Activated naive CD4-positive, alpha-beta T cell treated with Interleukin-2 at 50 U/mL for 16 hours (primary cell): ENCODE data around the gene KLK2.
"Not testable (repeated sequence)": the region's sequence is repeated elsewhere in the genome, so short reads cannot be mapped to it uniquely, and the experiment has no call there.

Experiments
- DNase-seq: peaks from one replicate; pipeline ENCODE4 v3.0.0-alpha.2; 2020

The KLK2 gene

GRCh38 chr19:50896089-50896590 lies 22.9 kb downstream of the KLK2 start:
- DNase-seq = not testable (repeated sequence)

GRCh38 chr19:50896591-50897190 lies 23.5 kb downstream of the KLK2 start:
- DNase-seq = no peak

- DNase-seq = no peak
Measured at GRCh38 chr19:50897191-50897607, 24.0 kb downstream of the KLK2 start.

- DNase-seq = no peak
Measured at GRCh38 chr19:50897612-50898011, 24.4 kb downstream of the KLK2 start.

- DNase-seq = no peak
Measured at GRCh38 chr19:50898018-50898417, 24.8 kb downstream of the KLK2 start.

- DNase-seq = no peak
Measured at GRCh38 chr19:50899569-50899968, 26.3 kb downstream of the KLK2 start.

GRCh38 chr19:50902640-50903039 lies 29.4 kb downstream of the KLK2 start:
- no peak for DNase-seq

- DNase-seq = peak; percentile 12
Measured at GRCh38 chr19:50906217-50906616, 33.0 kb downstream of the KLK2 start.

GRCh38 chr19:50908336-50908735 lies 35.1 kb downstream of the KLK2 start:
- no peak for DNase-seq

- DNase-seq = no peak
Measured at GRCh38 chr19:50909240-50910070, 36.2 kb downstream of the KLK2 start.

GRCh38 chr19:50910722-50911121 lies 37.5 kb downstream of the KLK2 start:
- DNase-seq = no peak

GRCh38 chr19:50911206-50912101 lies 38.2 kb downstream of the KLK2 start, which contains the start of gene KLK4:
Gene KLK4 (minus strand): TSS chr19:50911395. CDS start chr19:50910738, 657 bp downstream.
- no peak for DNase-seq

- DNase-seq = no peak
Measured at GRCh38 chr19:50912102-50912599, 38.9 kb downstream of the KLK2 start.

GRCh38 chr19:50912727-50913716 lies 39.8 kb downstream of the KLK2 start:
- DNase-seq = peak; percentile 26

GRCh38 chr19:50916069-50916468 lies 42.8 kb downstream of the KLK2 start:
- DNase-seq = no peak

GRCh38 chr19:50921426-50922316 lies 48.4 kb downstream of the KLK2 start:
- DNase-seq = no peak

- DNase-seq = peak; percentile 74
Measured at GRCh38 chr19:50922317-50922853, 49.1 kb downstream of the KLK2 start.

GRCh38 chr19:50924586-50924985 lies 51.3 kb downstream of the KLK2 start:
- DNase-seq = no peak

- DNase-seq = no peak
Measured at GRCh38 chr19:50925734-50926133, 52.5 kb downstream of the KLK2 start.

GRCh38 chr19:50926144-50926543 lies 52.9 kb downstream of the KLK2 start:
- DNase-seq = no peak
